KOPT-K1 (cell line): Measurements from ENCODE around the gene ST14.

Source experiments
- H3K27ac ChIP-seq: fragments of 200-600 bp; sonication (generic); 2 replicates; pipeline ENCODE4 v1.5.1; 2016; ENCODE audit warnings: antibody characterized with exemption, mild to moderate bottlenecking, low read depth, low read length; ENCODE audit not compliant: poor library complexity, severe bottlenecking
- H3K36me3 ChIP-seq: fragments of 200-600 bp; sonication (generic); 2 replicates; pipeline ENCODE4 v1.5.1; 2017; ENCODE audit warnings: antibody characterized with exemption, mild to moderate bottlenecking, low read length, moderate library complexity; ENCODE audit not compliant: insufficient read depth
- H3K9me3 ChIP-seq: fragments of 200-600 bp; sonication (generic); 2 replicates; pipeline ENCODE4 v1.5.1; 2017; ENCODE audit warnings: antibody characterized with exemption, low read length, mild to moderate bottlenecking; ENCODE audit not compliant: insufficient read depth, poor library complexity, severe bottlenecking

The ST14 gene

DNA sequence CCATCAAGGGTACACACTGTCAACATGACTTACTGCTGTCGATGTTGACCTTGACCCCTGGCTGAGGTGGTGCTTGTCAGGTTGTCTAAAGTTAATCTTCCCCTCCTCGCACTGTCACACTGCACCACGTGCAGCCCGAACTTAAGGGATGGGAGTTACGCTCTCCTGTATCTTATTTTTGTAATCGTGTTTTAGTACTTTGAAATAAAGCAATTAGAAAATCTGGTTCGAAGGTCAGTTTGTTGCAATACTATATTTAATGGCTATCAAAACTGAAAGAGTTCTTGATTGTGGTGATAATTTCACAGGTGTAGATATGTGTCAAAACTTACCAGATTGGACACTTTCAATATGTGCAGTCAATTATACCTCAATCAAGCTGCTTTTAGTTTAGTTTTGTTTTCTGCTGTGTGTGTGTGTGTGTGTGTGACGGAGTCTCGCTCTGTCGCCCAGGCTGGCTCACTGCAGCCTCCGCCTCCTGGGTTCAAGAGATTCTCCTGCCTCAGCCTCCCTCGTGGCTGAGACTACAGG is 10.7 kb upstream of the ST14 start:
- peaks cover 17% of the 10 kb centered on the region for H3K36me3 ChIP-seq
- no peaks in the 10 kb centered on the region for H3K9me3 ChIP-seq
- H3K27ac ChIP-seq = no peak overlapping the region

DNA sequence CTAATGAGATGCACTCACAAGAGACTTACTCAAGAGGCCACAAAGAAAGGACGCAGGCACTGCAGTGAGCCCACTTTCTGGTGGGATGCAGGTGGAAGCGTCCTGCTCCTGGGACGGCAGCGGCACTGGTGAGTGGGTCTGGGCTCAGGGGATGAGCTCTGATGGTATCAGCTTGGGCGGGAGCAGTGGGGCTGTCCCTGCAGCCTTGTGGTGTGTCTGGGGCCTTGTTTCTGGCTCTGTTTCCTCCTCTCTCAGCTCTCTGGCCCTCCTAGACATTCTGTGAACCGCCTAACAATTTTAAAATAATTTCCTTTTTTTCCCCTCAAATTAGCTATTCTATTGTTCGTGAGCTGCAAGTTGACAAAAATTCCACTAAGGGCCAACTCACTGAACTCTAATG is 8.8 kb upstream of the ST14 start:
- no peaks in the 10 kb centered on the region for H3K9me3 ChIP-seq
- H3K36me3 ChIP-seq = no peaks in the 10 kb centered on the region
- H3K27ac ChIP-seq = no peak overlapping the region

DNA sequence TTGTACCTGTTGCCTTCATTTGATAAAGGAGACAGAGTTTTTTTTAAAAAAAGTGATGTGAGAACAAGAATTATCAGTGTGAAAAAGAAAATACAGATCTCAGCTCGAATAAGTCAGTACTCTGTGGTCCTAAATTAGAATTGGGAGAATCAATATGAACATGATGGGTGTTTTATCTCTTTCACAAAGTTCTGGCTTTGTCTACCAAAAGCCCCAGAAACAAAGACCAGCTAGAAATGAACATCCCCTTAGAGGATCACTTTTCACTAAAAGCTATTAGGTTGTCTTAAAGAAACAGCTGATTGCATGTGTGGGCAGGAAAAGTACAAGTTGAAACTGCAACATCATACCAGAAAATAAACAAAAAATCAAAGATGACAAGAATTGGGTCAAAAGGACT is 8.4 kb upstream of the ST14 start:
- H3K36me3 ChIP-seq = no peaks in the 10 kb centered on the region
- H3K27ac ChIP-seq = no peak overlapping the region
- H3K9me3 ChIP-seq = no peaks in the 10 kb centered on the region

DNA sequence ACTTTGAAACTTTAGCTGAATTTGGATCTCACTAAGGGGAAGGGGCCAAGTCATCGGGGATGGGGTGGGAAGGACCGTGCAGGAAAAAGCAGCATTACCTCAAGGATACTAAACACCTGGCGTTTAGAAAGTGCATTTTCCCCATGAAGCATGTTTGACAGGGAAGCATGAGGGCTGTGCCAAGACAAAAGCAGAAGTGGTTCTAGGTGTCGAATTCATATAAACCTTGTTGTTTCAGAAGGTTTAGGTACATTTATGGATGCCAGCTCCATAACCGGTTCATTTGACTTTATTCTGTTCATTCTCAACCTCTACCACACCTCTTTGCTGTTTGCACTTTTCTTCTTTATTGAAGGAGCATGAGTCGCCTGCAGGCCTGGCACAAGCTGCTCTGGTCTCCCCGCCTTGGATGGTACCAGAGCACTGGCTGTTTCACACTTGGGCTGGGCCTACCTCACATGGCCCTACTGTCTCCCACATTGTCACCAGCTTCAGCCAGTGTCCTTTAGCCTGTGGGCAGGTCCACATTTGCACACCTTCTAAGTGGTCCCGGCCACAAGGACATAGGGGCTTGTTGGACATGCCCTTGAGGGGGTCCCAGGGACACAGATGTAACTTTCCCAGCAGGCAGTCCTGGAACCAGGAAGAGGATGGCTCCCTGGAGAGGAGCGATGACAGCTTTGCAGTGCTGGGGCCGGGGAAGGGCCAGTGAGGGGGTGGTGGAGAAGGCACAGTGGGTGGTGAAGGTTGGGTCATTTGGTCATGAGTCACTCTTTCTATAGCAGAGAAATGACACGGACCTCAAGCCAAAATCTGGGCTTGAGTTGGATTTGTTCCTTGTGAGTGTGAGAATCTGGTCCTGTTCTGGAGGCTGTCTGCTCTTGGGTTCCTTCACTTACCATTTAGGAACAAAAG is 3.2 kb upstream of the ST14 start:
- no peaks in the 10 kb centered on the region for H3K36me3 ChIP-seq
- H3K27ac ChIP-seq = no peak overlapping the region
- H3K9me3 ChIP-seq = no peaks in the 10 kb centered on the region

DNA sequence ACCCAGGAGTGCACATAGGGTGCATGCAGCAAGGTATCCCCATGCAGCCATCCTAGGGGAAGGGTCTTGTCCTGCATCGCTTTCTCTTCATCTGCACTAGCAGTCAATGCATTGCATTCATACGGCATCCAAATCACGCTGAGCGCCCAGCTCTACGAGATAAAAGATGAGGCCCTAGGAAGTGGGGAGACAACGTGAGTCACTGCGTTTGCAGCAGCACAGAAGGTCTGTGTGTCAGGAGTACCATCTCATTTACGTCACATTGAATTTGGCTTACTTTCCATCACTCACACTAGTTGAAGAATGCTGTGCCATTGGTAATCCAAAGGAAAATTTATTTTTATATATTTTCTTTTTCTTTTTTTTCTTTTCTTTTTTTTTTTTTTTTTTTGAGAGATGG is 2.5 kb upstream of the ST14 start:
- no peak overlapping the region for H3K27ac ChIP-seq
- no peaks in the 10 kb centered on the region for H3K36me3 ChIP-seq

DNA sequence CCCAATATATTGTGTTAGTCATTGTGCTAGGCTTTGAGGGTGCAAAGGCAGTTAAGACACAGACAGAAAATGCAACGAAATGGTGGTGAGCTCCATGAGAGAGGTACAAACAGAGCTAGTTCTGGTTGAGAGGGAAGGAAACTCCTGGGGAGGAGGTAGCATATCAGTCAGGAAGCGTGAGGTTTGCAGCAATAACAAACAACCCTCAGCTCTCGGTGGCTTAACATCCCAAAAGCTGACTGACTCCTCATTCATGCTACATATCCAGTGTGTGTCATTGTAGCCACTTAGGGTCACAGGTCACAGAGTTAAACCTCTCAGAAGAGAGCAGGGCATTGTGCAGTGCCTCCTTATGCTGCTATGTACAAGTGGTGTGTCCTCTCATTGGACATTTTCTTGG is 1.7 kb upstream of the ST14 start:
- no peaks in the 10 kb centered on the region for H3K36me3 ChIP-seq
- H3K27ac ChIP-seq = no peak overlapping the region
- H3K9me3 ChIP-seq = no peaks in the 10 kb centered on the region

More for the DNA sequence above, 2.5 kb upstream of the ST14 start:
- H3K9me3 ChIP-seq = no peaks in the 10 kb centered on the region

DNA sequence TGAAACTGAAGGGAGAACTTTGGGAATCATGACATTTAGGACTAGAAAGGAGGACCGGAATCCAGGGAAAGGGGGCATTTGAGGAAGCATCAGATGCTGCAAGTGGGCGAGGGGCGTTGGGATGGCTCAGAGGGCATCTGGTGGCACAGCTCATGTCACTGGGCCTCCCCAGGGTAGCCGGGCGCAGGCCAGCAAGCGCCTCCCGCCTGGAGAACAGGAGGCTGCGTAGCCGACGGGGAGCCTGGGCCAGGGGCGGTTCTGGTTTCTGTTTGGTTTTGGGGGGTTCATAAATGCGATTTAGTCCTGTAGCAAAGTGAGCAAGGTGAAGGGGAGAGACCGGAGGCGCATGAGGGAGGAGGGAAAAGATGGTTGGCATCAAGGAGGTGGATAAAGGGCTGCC is 443 bp upstream of the ST14 start:
- H3K27ac ChIP-seq = no peak overlapping the region
- H3K9me3 ChIP-seq = no peaks in the 10 kb centered on the region
- H3K36me3 ChIP-seq = no peaks in the 10 kb centered on the region

DNA sequence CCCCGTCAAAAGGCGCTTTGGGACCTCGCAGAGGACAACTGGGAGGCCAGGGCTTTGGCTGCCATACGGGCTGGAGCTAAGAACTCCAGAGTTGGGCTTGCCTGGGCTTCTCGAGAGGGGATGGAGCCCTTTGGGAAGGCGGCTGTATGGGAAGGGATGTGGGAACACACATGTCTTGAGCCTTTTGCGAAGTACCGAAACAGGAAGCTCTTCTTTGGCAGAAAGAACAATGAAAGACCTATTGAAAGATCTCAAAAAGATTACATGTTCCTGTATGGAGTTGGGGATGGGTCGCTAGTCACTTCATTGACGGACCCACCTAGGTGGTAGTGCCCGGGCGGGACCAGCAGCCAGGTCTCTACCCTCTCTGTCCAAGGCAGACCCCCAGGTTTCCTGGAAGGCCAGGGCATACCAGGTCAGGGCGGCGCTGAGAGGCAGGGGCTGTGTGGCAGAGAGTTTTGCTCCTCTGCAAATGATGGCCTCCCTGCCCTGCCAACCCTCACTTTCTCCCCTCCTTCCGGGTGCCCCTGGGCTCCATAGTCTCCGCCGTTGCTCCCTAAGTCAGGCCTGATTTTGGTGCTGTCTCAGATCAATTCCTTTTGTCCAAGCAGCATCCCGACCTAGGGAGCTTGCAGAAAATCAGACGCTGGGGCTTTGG is 1.0 kb downstream of the ST14 start:
- H3K27ac ChIP-seq = no peak overlapping the region
- no peaks in the 10 kb centered on the region for H3K36me3 ChIP-seq
- no peaks in the 10 kb centered on the region for H3K9me3 ChIP-seq

DNA sequence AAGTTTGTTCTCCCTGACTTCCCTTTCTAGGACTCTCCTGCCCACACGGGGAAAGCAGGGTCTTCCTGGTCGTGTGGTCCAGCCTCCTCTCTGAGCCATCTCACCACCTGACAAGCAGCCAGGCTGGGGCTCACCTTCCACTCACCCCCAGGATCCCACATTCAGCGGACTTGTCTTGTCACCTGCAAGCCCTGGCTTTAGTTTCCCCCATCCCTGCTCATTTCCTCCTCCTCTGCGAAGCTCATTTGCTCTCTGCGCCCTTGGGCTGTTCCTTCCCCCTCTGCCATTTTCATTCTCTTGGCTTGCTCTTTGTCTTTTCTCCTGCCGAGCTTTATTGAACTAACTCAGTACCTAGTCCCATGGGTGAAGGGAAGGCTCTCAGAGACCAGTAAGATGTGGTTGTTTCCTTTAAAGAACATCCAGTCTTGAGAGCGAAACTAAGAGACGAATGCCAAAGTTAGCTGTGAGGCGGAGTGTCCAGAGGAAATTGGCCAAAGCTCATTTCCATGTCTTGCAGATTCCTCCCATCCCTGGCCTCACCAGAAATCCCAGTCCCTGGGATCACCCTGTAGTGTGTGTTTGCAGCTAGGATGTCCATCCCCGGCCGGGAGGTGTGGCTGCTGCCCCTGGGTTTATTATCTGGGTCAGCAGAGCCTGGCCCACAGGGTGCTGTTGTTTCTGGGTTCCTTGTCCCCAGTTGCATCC is 2.0 kb downstream of the ST14 start:
- no peaks in the 10 kb centered on the region for H3K36me3 ChIP-seq

DNA sequence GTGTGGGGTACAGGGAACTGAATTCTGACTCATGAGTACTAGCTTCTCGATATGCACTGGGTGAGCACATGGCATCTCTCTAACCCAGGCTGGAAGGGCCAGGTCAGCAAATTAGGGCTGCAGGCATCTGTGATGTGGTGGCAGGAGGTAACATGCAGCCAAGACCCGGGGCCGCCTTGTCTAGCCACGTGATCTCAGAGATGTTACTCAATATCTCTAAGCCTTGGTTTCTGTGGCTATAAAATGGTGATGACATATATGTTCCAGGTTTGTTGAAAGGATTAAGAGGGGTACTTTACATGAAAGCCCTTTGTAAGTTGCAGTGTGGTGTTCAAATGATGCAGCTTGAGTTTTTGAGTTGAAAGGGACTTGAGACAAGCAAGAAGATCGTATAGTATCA is 3.2 kb downstream of the ST14 start:
- H3K9me3 ChIP-seq = no peaks in the 10 kb centered on the region
- H3K27ac ChIP-seq = no peak overlapping the region
- H3K36me3 ChIP-seq = no peaks in the 10 kb centered on the region

More for the DNA sequence above, 2.0 kb downstream of the ST14 start:
- Histone ChIP-seq H3K27ac (no peak overlapping the region), H3K9me3 (no peaks in the 10 kb centered on the region)

DNA sequence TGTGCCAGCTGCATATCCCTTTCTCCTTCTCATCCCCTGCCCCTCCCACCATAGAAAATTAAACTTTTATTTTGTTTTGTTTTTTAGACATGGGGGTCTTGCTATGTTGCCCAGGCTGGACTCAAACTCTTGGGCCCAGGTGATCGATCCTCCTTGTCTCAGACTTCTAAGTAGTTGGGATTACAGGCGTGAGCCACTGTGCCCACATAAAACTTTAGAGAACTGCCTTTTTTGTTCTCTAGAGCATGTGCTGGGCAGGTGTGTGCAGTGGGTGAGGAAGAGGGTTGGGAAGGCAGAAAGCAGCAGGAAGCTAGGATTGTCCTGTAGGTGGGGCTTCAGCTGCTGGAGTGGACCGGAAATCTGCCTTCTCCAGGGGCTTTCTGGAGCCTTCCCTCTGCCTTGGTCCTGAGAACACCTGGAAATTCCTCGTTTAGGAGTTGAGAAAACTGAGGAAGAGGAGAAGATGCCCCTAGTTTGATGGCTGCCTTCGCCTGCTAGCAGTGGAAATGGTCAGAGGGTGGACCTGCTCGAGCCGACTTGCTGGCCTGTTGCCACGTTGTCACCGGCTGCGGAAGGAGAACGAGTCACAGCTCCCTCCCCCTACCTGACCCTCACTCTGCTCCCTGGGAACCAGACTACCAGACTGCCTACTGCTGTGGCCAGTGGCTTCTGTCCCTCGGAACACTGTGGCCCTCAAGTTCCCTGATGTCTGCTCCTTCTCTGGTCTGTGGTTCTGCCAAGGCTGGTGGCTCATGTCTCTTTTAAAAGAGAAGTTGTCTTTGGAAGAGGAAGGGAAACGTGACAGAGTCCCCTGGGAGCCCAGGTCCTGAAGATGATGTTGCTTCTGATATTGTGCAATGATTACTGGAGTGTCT is 4.0 kb downstream of the ST14 start:
- Histone ChIP-seq H3K36me3 (no peaks in the 10 kb centered on the region), H3K27ac (no peak overlapping the region), H3K9me3 (no peaks in the 10 kb centered on the region)

DNA sequence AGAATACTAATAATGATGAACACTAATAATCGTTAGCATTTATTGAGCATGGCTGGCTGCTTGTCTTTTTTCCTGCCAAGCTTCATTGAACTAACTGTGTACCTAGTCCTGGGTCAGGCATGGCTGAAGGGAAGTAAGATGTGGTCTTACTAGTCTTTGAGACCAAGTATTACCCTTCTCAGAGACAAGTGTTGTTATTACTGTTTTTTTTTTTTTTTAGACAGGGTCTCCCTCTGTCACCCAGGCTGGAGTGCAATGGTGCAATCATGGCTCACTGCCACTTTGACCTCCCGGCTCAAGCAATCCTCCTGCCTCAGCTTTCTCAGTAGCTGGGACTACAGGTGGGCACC is 4.6 kb downstream of the ST14 start:
- no peaks in the 10 kb centered on the region for H3K36me3 ChIP-seq
- H3K27ac ChIP-seq = no peak overlapping the region
- H3K9me3 ChIP-seq = no peaks in the 10 kb centered on the region

DNA sequence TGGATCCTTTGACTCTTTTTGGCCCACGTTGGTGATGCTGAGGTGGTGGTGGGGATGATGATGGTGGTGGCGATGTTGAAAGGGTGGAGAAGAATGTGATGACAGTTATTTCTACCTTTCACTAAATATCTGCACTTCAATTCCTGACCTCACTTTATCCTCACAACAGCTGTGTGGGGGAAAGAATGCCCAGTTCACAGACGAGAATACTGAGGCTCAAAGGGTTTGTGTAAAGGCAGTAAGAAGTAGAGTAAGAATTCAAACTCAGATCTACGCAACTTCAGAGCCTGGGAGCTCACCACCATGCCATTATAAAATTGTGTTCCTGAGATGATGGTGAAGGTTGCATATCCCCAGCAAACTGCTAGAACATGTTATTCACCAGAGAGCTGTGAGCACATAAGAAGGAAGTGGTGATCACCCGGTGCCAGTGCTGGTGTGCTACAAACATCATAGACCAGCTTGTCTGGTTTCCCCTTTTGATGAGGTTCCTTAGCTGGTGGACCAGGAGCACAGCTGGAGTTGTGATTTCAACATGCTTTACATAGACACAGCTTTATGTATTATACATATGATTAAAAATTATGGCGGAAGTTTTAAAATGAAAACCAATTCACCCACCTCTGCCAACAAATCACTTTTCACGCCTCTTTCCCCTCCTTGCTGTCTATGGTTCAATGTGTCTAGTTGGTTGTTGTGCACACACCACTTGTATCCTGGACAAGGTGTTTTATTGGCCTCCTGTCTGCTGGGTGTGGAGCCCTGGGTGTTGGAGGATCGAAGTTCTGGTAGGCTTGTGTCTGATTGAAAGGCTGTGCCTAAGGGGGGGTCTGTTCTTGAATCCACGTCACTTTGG is 6.2 kb downstream of the ST14 start:
- Histone ChIP-seq H3K27ac (no peak overlapping the region), H3K9me3 (no peaks in the 10 kb centered on the region), H3K36me3 (no peaks in the 10 kb centered on the region)

DNA sequence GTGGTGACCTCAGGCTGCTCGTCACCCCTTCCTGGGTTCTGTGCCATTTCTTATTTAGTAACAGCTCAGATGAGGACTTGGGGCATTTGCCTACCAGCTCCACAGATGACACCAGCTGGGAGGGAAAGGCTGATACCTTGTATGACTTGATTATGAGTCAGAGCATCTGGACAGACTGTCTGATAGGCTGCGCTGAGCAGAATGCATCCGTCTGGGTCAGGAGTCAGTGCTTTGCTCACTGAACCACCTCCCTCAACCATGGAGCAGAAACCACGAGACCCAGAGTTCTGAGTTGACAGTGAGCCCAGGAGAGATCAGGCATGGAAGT is 6.8 kb downstream of the ST14 start:
- H3K36me3 ChIP-seq = no peaks in the 10 kb centered on the region
- H3K27ac ChIP-seq = no peak overlapping the region
- H3K9me3 ChIP-seq = no peaks in the 10 kb centered on the region
